HG02852 (cell line): Measurements from ENCODE around the gene GAB3.
"Not testable (repeated sequence)": the region's sequence is repeated elsewhere in the genome, so short reads cannot be mapped to it uniquely, and the experiment has no call there.

Source experiments
- ATAC-seq: cut with Tn5 transposase; IDR thresholded peaks from one replicate; pipeline ENCODE4 v1.9.1; 2021; ENCODE audit warnings: mild to moderate bottlenecking, moderate library complexity; ENCODE audit not compliant: unreplicated experiment

The GAB3 gene

DNA sequence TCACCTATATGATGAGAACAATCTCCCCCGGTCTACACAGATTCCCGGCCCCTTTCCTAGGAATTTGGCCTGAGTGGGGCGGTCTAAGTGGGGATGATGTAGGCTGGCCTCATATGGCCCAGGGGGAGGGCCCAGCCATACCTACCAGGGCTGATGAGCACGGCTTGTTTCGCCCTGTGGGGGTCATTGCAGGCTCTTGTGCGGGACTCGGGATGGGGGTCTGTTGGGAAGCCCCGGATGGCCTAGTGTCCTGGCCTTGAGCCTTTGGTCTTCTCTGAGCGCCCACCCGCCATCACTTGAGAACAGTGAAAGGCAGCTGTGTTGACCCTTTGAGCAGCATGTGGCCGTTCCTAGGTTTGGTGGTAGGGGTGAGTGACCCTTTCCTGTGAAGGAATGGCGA, 92.7 kb downstream of the GAB3 start:
- no peak for ATAC-seq

DNA sequence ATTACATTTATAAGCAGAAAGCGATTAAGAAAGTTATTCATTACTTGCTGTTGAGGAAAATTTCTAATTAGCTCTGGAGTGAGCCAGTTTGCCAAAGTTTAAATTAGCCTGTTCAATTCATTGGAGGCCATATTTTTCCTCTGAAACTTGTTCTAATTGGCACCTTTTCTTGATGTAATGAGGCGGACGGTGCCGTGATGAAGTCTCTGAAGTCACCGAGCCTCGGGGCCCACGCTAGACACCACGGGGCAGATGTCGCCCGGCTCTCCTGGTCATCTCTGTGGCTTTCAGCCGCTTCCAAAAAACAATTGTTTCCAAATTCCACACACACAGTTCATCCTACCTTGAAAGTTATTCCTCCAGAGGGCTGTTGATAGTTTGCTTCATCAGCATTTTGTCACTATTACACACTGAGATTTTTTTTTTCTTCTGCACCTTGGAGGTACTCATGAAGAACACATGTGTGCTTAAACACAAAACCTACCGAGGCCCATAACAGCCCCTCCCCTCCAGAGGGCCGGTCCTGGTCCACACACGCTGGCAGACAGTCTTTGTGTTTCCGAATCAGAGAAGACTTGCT, 93.6 kb downstream of the GAB3 start:
- no peak for ATAC-seq

DNA sequence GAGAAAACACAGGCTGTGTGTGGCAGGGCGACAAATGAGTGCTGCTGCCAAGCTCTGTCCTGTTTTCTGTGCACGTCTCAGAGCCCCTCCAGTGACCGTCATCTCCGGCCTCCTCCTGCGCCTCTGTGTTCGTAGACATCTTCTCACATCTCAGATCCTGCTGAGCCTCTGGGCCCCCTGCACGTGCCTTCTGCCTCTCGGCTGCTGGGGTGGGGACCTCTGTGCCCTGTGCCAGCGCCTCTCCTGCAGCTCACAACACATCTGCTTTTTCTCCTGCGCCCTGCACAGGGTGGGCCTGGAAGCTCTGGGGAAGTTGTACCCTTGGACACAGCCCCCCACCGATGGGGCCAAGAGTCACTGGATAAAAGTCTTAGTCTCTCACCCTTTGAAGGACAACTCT, 95.1 kb downstream of the GAB3 start:
- ATAC-seq, result no peak

DNA sequence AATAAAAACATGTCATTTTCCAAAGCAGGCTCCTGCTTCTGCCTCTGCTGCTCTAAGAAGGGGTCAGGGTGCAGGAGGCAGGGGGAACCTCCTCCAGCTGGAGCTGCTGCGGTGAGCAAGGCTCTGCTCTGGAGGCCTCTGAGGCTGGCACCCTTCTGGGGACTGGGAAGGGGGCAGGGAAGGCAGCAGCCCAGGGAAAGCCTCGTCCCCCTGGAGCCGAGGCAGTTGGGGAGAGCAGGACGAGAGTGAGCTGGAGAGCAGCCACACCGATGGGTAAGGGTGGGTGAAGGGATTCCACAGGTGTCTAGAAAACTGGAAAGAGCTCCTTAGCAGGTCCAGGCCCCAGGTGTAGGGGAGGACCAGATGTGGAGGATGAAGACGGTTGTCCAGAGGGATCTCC, 95.5 kb downstream of the GAB3 start:
- no peak for ATAC-seq

DNA sequence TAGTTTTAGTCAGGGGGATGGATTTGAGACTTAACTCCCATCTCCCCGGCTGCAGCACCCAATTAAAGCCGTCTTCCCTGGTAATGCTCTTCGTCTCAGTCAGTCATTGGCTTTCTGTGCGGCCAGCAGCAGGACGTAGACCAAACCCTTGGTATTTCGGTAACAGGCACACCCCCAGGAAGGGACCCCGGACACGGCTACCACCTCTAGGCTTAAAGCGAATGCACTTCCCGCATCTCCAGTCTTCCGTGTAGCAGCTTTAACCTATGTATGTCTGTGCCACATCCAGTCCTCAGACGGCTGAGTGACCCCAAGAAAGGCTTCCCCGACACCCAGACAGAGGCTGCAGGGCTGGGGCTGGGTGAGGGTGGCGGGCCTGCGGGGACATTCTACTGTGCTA, 96.0 kb downstream of the GAB3 start:
- ATAC-seq, result no peak

DNA sequence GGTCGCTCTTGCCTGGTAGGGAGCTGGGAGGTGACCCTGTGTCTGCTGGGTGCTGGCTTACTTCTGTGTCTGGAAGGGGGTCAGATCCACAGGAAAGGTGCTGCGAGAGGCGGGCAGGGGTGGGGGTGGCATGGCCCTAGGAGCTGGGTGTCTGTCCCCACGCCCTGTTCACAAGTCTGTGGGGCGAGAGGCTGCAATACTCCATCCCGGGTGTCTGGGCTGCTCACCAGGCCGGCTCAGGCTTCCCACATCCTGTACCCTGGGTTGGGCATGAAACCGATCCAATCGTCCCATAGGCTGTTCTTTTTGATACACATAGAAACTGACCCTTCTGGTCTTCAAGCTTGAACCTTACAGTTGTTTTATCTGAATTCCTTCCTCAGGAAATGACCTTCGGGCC, 96.5 kb downstream of the GAB3 start:
- no peak for ATAC-seq

DNA sequence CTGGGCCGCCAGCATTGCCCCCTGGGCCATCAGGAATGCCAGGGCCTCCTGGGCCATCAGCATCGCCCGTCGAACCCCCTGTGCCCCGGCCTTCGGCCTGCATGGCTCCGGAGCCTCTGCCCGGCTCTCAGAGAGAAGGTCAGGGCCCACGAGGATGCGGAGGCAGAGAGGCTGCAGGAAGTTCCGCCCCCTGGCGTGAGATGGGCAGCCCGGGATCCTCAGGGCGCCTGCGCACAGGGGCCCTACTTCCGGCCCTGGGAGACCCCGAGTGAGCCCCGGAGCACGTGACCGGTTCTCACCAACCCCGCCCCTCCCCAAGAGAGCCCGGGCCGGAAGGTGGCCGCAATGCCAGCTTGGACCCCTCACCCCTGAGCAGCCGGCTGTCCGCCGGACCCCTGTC, 97.5 kb downstream of the GAB3 start, which contains the start of gene CTAG2:
Gene CTAG2, minus strand, starts transcription at position 167 of the 400 bp plus-strand sequence. Its CDS starts 64 bp downstream, at position 103.
- not testable (repeated sequence) for ATAC-seq

DNA sequence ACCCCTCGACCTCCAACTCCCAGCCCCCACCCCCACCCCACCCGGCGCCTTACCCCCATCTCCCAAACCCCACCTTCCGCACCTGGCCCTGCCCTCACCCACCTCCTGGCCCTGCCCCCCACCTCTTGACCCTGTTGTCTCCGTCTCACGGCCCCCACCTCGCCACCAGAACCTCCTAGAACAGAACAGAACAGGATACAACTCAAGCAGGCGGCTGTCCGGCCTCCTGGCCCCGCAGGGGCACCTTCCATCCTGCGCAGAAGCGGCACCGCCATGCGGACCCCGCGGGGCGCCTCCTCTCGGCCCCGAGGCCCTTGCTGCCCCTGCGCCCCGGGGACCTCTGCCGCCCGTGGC, 97.9 kb downstream of the GAB3 start:
- ATAC-seq, result no peak

DNA sequence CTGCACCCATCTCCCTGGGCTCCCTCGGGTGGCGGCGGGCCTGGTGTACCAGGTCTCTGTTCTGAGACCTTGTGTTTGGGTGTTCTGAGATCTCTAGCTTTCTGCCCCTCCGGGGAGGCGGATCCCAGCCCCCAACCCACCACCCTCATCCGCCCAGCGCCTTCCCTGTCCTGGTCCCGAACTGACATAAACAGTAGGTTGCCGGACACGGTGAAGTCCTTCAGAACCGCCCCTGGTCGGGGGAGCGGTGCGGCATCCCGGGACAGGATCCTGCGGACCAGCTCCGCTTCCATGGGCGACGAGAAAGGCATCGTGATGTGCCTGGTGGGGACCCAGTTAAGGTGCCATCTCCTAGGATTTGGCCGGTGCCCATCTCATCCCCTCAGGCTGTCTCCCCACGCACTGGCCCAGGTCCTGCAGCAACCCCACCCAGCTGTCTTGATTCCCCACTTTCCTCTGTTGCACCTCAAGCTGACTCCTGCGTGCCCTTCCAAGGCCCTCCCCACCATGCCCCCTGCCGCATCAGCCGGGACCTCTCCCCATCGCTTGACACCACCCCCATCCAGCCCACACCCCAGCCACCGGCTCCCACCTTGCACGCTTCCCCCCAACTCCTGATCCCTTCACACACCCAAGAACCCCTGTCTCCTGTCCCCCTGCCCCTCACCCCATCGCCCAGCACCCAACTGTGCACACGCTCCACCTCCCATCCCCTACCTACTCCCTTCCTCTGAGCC, 98.4 kb downstream of the GAB3 start:
- no peak for ATAC-seq

DNA sequence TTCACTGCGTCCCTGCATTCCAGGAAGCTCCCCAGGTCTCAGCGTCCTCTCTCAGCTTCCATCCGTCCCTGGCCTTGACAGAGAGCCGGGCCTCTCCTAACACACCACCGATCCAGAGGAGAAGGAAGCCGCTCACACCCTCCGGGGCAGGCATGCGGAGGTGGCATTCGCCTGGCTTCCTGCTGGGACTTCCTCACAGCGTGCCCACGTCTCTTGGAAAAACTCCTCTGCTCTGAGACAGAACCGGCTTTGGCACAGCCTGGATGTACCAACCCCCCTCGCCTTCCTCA, 100.7 kb downstream of the GAB3 start:
- no peak for ATAC-seq

DNA sequence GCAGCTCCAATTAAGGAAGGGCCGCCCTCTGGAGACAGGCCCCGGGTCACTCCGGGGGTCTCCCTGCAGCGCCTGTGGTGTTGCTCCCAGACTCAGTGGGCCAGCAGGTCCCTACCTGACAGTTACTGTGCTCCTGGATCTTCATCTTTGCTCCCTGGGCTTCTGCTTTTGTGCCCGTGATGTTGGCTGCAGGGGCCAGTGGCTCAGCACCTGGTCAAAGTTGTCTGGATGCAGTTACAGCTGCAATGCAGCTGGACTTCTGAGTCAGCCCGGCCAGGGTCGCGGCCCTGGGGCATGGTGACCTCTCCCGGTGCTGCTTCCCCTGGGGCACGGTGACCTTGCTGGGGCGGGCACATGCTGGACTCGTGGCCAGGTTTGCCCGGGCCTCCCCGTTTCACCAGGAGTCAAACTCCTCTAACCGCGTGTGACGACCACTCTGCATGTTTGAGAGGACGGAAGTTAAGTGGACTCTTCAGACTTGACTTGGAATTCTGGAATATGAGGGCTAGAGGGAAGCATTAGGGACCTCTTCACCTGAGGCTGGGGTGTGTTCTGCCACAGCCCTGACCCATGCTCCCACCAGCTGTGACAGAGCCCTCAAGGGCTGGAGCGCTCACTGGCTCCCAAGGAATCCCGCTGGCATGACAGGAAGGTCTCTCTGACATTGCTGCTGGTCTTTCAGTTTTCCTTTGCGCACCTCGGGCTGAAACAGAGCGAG, 101.2 kb downstream of the GAB3 start:
- ATAC-seq, result no peak

DNA sequence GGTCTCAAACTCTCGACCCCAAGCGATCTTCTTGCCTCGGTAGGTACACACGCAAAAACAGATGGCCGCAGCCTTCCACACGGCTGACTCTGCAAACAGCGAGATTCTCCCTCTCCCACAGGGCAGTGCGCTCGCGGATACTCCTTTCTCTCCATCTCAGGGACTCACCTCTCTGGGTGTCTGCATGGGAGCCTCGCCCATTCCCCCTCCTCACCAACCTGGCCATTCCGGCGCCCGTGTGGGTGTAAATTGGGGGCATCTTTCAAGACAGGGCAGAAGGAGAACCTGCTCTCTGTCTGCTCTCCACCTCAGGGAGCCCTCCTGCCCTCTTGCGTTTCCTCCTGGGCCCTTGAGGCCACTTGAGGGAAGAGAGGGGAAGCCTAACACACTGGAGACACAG, 101.9 kb downstream of the GAB3 start:
- ATAC-seq, result no peak

DNA sequence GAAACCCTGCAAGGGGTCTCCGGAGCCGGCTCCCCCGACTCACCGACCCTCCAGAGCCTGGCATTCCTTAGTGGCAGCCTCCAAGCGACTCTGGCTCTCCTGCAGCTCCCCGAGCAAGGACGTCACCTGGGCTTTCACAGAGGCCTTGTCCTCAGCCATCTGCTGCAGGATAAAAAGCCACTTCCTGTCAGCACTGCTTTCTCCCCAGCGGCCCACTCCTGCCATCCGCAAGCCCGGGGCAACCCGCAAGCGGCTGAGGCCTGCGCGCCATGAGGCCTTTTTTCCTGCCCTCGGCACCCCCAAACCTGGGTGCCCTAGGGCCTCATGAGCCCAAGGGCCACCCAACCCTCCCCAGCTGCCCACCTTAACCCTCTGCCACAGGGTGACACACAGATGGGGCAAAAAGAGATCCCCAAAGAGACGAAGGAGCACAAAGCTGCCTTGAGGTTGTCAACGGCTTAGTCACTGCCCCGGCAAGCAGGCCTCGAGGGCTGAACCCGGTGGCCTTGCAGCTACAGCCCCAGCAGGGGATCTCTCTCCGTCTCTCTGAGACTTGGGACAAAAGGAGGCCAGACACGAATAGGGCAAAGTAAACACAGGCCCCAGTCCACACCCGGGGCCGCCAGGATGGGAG, 105.0 kb downstream of the GAB3 start:
- not testable (repeated sequence) for ATAC-seq

DNA sequence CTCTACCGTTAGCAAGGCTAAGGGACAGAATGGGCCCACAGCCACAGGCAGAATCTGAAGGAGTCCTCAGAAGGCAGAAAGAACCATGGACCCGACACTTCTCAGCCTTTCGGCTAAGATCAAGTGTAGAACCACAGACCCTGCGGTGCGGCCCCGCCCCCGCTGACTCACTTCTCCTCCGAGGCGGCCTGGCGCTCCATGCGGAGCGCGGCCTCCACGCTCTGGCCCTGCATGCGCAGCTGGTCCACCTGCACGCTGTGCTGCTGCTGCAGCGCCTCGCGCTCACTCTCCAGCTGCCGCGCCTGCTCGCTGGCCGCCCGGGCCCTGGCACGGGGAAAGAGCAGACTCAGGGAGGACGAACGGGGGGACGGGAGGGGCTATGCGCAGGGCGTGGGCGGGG, 107.2 kb downstream of the GAB3 start:
- not testable (repeated sequence) for ATAC-seq

DNA sequence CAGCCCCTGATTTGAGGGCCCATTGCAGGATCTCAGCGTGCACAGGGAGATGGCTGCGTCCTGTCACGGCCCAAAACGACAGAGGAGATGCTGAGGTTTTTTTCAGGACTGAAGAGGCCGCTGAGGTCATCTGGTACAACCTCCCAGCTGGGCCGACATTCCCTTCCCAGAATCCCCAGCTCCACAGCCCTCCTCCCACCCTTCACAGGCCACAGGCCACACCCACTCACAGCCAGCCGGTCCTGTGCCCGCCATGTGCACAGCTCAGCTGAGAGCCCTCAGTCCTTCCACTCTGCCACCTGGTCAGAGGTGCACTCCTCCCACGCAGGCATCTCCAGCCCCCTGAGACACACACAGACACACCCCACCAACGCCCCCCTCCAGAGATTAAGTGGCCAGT, 109.1 kb downstream of the GAB3 start:
- not testable (repeated sequence) for ATAC-seq

DNA sequence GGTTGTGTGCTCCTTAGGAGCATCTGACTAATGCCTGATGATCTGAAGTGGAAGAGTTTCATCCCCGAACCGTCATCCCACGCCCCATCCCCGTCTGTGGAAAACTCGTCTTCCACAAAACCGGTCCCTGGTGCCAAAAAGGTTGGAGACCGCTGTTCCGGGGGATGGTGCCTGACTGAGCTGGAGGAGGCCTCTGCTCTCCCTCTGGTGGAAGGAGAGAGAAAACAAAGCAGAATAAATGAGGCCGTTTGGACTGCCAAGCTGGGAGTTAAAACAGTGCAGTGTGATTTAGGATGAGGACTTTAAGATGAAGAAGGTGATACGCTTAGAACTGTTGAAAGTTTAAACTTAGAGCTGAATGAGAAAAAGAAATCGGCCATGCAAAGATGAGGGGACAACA, 117.2 kb downstream of the GAB3 start:
- not testable (repeated sequence) for ATAC-seq

DNA sequence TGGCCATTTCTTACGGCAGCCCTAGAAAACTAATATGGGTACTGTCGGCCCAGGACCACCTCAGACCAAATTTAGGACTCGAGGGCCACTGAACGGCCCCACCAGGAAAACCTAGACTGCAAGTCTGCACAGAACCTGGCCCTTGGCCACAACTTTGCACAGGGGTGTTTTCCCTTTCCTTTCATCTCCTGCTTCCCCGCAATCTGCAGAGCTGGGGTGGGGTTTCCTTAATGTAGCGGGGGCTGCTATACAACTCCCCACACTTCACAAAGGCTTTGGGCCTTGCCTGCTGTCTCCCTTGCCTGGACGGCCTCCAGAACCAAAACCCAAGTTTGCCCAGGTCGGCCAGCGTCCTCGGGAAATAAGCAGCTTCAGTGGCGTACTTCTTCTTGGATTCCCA, 119.9 kb downstream of the GAB3 start:
- ATAC-seq, result not testable (repeated sequence)

DNA sequence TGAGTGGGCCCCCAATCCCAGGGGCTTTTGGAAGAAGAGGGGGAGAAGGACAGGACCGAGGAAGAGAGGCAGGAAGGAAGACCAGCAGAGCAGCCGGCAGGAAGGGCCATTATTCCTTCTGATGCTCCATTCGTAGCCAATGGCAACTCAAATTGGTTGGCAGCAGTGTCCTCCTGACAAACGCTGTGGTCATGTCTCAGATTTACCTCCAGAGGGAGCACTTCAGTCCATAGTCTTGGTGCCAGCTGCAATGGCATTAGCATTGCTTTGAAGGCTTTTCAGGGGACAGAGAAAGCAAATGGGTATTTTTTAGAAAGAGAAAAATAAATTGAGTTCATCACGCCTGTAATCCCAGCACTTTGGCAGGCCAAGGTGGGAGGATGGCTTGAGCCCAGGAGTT, 121.9 kb downstream of the GAB3 start:
- ATAC-seq, result not testable (repeated sequence)
